NCI-H82 treated with DMSO at 0.1 percent for 48 hours (cell line): ENCODE data around the gene MAP3K7CL.
"Not testable (repeated sequence)": the region's sequence is repeated elsewhere in the genome, so short reads cannot be mapped to it uniquely, and the experiment has no call there.

Source experiments
- DNase-seq: peaks from one replicate; lab custom pipeline; 2025; ENCODE audit not compliant: unreplicated experiment; lab: John Stamatoyannopoulos, UW

Gene MAP3K7CL

DNA sequence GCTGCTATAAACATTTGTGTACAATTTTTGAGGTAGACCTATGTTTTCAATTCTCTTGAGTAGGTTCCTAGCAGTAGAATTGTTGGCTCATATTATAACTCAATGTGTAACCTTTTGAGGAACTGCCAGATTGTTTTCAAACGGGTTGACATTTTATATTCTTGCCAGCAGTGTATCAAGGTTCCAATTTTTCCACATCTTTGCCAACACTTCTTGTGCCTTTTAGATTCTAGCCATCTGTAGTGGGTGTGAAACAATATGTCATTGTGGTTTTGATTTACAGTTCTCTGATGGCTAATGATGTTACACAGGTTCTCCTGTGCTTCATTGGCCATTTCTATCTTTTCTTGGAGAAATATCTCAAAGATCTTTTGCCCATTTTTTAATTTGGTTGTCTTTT, 36.4 kb downstream of the MAP3K7CL start:
- DNase-seq, result no peak

DNA sequence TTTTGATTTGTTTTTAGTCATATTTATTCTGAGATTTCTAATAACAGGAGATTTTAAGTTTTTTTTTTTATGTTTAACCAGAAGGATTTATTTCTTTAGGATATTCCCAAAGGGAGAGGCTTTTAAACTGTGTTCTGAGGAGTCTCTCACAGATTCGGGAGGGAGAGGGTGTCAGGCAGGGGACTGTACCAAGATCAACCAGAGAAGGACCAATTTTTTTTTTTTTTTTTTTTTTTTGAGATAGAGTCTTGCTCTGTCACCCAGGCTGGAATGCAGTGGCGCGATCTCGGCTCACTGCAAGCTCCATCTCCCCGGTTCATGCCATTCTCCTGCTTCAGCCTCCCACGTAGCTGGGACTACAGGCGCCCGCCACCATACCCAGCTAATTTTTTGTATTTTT, 37.0 kb downstream of the MAP3K7CL start:
- not testable (repeated sequence) for DNase-seq

GRCh38 chr21:29168891-29169315, 38.5 kb downstream of the MAP3K7CL start:
- DNase-seq, result no peak

- no peak for DNase-seq
Measured at GRCh38 chr21:29170944-29171343, 40.5 kb downstream of the MAP3K7CL start.

GRCh38 chr21:29172282-29172681, 41.8 kb downstream of the MAP3K7CL start:
- DNase-seq, result no peak

DNA sequence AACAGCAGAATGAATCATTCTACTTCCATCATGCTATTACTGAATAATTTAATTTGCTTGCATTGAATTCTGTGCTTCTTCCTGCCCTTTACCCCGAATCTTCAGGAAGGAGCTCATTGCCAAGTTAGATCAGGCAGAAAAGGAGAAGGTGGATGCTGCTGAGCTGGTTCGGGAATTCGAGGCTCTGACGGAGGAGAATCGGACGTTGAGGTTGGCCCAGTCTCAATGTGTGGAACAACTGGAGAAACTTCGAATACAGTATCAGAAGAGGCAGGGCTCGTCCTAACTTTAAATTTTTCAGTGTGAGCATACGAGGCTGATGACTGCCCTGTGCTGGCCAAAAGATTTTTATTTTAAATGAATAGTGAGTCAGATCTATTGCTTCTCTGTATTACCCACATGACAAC, 44.2 kb downstream of the MAP3K7CL start:
- no peak for DNase-seq

- DNase-seq, result no peak
Measured at GRCh38 chr21:29175408-29176134, 45.1 kb downstream of the MAP3K7CL start.

DNA sequence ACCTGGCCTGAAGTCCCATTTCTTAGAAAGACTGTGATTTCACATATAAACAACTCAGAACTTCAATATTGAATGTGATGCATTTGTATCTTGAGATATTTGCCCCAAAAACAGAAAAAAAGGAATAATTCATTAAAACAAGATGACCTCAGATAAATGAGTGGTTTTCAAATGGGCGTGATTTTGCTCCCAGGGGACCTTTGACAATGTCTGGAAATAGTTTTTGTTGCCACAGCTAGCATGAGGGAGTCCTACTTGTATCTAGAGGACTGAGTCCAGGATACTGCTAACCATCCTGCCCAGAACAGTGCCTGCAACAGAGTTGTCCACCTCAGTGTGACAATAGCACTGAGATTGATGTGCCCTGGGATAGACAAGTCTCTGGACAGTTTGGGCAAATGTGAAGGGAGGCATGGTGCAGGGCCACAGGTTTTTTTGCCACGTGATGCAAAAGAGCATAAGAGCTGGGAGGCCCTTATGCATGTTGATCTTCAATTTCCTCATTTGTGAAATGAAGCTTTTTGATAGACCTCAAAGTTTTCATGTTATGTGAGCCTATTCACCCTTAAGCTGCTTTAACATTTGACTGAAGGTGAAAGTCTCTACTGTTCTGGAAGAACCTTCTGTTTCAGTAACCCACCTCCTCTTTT, 46.2 kb downstream of the MAP3K7CL start:
- DNase-seq, result no peak

DNA sequence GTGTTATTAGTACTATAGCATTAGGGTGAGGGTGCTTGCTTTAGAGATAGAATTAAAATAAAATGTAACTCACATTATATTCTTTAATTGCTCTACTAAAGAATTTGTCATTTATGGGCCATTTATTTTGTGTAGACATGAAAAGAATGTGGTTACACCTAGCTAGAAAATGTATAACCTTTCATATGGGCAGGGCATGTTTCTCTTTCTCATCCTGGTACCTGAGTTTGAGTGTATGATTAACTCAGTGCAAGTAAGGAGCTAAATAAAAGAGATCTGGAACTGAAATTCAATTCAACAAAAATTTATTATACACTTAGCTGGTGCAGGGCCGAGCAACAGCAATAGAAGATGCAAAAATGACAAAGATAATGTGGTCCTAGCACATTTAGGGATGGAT, 47.4 kb downstream of the MAP3K7CL start:
- DNase-seq, result no peak

GRCh38 chr21:29178926-29179325, 48.5 kb downstream of the MAP3K7CL start:
- DNase-seq, result no peak

DNA sequence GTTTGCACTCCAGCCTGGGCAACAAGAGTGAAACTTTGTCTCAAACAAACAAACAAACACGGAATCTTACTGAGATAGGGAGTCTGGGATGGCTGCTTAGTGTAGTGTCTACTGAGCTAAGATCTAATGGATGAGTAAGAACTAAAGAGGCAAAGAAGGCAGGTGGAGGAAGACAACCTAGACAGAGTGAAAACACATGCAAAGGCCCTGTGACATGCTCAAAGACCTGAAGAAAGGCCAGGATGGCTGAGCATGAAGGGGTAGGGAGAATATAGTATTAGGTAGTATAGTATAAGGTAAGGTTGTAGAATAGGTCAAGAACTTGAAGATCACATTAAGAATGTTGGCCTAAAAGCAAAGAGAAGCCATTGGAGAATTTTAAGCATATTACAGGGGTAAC, 49.1 kb downstream of the MAP3K7CL start:
- no peak for DNase-seq

GRCh38 chr21:29181799-29182470, 51.5 kb downstream of the MAP3K7CL start:
- DNase-seq, result no peak

- no peak for DNase-seq
Measured at GRCh38 chr21:29182691-29183092, 52.2 kb downstream of the MAP3K7CL start.

- DNase-seq, result no peak
Measured at GRCh38 chr21:29184037-29184436, 53.6 kb downstream of the MAP3K7CL start.

DNA sequence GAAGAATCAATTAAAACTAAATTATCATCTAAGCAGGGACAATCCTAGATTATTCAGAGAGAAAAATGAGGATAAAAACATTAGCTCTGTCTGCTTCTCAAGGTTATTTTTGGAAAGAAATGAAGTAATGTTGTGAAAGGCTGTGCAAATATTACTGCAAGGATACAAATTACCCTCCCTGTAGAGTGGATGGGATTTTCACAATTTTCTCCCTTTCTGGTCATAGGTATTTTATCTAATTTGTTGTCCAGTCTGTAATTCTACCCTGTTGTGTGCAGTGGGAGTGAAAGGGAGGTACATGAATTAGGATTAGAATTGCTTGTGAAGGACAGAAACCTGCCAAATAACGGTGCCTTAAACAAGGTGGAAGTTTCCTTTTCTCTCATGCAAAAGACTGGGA, 54.7 kb downstream of the MAP3K7CL start:
- no peak for DNase-seq

DNA sequence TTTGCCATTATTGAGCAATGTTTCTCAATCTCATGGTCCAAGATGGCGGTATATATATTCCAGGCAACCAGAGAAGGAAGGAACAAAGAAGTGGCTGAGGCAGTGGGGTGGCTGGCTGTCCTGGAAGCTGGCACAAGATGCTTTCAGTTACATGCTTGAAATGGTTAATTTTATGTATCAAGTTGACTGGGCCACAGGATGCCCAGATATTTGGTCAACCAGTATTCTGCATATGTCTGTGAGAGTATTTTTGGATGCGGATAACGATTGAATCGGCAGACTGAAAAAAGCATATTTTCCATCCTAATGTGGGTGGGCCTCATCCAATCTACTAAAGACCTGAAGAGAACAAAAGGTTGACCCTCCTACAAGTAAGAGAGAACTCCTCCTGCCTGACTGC, 55.2 kb downstream of the MAP3K7CL start:
- no peak for DNase-seq

GRCh38 chr21:29186246-29186645, 55.8 kb downstream of the MAP3K7CL start:
- DNase-seq, result no peak

- no peak for DNase-seq
Measured at GRCh38 chr21:29187944-29188343, 57.5 kb downstream of the MAP3K7CL start.

GRCh38 chr21:29189353-29189752, 58.9 kb downstream of the MAP3K7CL start:
- no peak for DNase-seq

GRCh38 chr21:29190923-29191331, 60.5 kb downstream of the MAP3K7CL start:
- no peak for DNase-seq

GRCh38 chr21:29193072-29193471, 62.6 kb downstream of the MAP3K7CL start:
- DNase-seq, result peak; percentile 19

- DNase-seq, result no peak
Measured at GRCh38 chr21:29193901-29194300, 63.5 kb downstream of the MAP3K7CL start.
